Astrocyte (in vitro differentiated cells and primary cell): ENCODE results near the gene ANKRD33B. TPM values are rescaled to one million over a fixed set of nuclear protein-coding genes. Genes with fewer than 3 reads are reported as not detected.

Experiments
- DNase-seq: peaks from one replicate; pipeline ENCODE4 v3.0.0-alpha.2; 2010; ENCODE audit warnings: low read depth
- FAIRE-seq: peaks from 2 replicates; lab custom pipeline; 2011; peaks lifted over from hg19 to GRCh38; lab: Jason Lieb, UNC
- H2AFZ ChIP-seq: 2 replicates; pipeline ENCODE4 v1.6.0; 2012; ENCODE audit warnings: low read depth, low read length, inconsistent platforms
- H3K27ac ChIP-seq: 2 replicates; pipeline ENCODE4 v1.5.1; 2011; ENCODE audit warnings: low read depth, low read length, inconsistent platforms
- H3K27me3 ChIP-seq: 2 replicates; pipeline ENCODE4 v1.6.0; 2011; ENCODE audit warnings: low read length, inconsistent platforms; ENCODE audit not compliant: insufficient read depth
- H3K36me3 ChIP-seq: 2 replicates; pipeline ENCODE4 v1.5.1; 2011; ENCODE audit warnings: low read length, inconsistent platforms; ENCODE audit not compliant: insufficient read depth
- H3K4me1 ChIP-seq: 2 replicates; pipeline ENCODE4 v1.5.1; 2011; ENCODE audit warnings: low read length, inconsistent platforms; ENCODE audit not compliant: insufficient read depth
- H3K4me2 ChIP-seq: 2 replicates; pipeline ENCODE4 v1.6.0; 2012; ENCODE audit warnings: low read length, inconsistent platforms
- H3K4me3 ChIP-seq: 2 replicates; pipeline ENCODE4 v1.5.1; 2011; ENCODE audit warnings: low read depth, mild to moderate bottlenecking, low read length, inconsistent platforms; ENCODE audit not compliant: insufficient read depth
- H3K79me2 ChIP-seq: 2 replicates; pipeline ENCODE4 v1.6.0; 2012; ENCODE audit warnings: mild to moderate bottlenecking, low read length, inconsistent platforms; ENCODE audit not compliant: insufficient read depth
- H3K9ac ChIP-seq: 2 replicates; pipeline ENCODE4 v1.6.0; 2012; ENCODE audit warnings: mild to moderate bottlenecking, low read length, inconsistent platforms
- H3K9me3 ChIP-seq: 2 replicates; pipeline ENCODE4 v1.5.1; 2012; ENCODE audit warnings: low read depth, mild to moderate bottlenecking, low read length, inconsistent platforms; ENCODE audit not compliant: insufficient read depth
- H4K20me1 ChIP-seq: 2 replicates; pipeline ENCODE4 v1.6.0; 2012; ENCODE audit warnings: low read length, inconsistent platforms; ENCODE audit not compliant: insufficient read depth
- H3K27ac Mint-ChIP-seq: one replicate; pipeline ENCODE4 v1.8.0; 2021; ENCODE audit warnings: mild to moderate bottlenecking, mixed read lengths; ENCODE audit not compliant: unreplicated experiment
- H3K27me3 Mint-ChIP-seq: one replicate; pipeline ENCODE4 v1.8.0; 2021; ENCODE audit warnings: low read depth, mixed read lengths; ENCODE audit not compliant: unreplicated experiment
- H3K36me3 Mint-ChIP-seq: one replicate; pipeline ENCODE4 v1.8.0; 2021; ENCODE audit warnings: low read depth, mixed read lengths; ENCODE audit not compliant: unreplicated experiment
- H3K4me1 Mint-ChIP-seq: one replicate; pipeline ENCODE4 v1.8.0; 2021; ENCODE audit warnings: low read depth, mixed read lengths; ENCODE audit not compliant: unreplicated experiment
- H3K4me3 Mint-ChIP-seq: one replicate; pipeline ENCODE4 v1.8.0; 2021; ENCODE audit warnings: mild to moderate bottlenecking, moderate library complexity, mixed read lengths; ENCODE audit not compliant: unreplicated experiment
- H3K9me3 Mint-ChIP-seq: one replicate; pipeline ENCODE4 v1.8.0; 2021; ENCODE audit warnings: mild to moderate bottlenecking, mixed read lengths; ENCODE audit not compliant: unreplicated experiment
- EZH2 ChIP-seq: IDR thresholded peaks from 2 replicates; pipeline ENCODE4 v1.6.1; 2012; ENCODE audit warnings: mild to moderate bottlenecking, low read length, inconsistent platforms; ENCODE audit not compliant: insufficient read depth
- total RNA-seq: library from RNA; stranded (reverse); gene quantifications from 2 replicates; pipeline ENCODE4 v1.2.1, GENCODE V29; 2021
- TF ChIP-seq, protein P1 (sequence below): IDR thresholded peaks from 2 replicates; pipeline ENCODE4 v1.5.1; 2011; ENCODE audit warnings: low read depth, mild to moderate bottlenecking, inconsistent platforms, low read length, moderate library complexity; ENCODE audit not compliant: insufficient read depth

Gene ANKRD33B
- total RNA-seq, 1 donor from 2014 or later = 22.7 TPM

DNA sequence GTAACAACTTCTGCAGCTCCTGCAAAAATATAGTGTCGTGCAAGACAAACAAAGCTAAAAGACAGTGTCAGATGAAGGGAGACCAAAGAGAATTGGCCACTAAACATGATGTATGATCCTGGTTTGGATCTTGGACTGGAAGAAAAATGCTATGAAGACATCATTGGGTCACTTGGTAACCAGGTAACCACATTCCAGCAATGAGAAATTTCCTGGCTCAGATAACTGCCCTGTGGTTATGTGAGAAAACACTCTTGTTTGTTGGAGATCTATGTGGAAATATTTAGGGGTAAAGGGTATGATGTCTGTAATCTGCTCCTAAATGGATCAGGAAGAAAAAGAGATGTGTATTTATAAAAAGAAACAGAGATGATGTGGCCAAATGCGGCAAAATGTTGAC lies 45.5 kb upstream of the ANKRD33B start:
- Histone ChIP-seq H3K4me1 (peaks cover 12% of the 10 kb centered on the region), H3K9me3 (peaks cover 3% of the 10 kb centered on the region), H3K9ac (no peak overlapping the region), H2AFZ (no peak overlapping the region), H3K36me3 (no peaks in the 10 kb centered on the region), H4K20me1 (no peaks in the 10 kb centered on the region), H3K27me3 (no peaks in the 10 kb centered on the region), H3K4me3 (no peak overlapping the region), H3K27ac (no peak overlapping the region), H3K4me2 (peak overlapping the region; percentile 25), H3K79me2 (no peaks in the 10 kb centered on the region)
- TF ChIP-seq, protein P1, sequence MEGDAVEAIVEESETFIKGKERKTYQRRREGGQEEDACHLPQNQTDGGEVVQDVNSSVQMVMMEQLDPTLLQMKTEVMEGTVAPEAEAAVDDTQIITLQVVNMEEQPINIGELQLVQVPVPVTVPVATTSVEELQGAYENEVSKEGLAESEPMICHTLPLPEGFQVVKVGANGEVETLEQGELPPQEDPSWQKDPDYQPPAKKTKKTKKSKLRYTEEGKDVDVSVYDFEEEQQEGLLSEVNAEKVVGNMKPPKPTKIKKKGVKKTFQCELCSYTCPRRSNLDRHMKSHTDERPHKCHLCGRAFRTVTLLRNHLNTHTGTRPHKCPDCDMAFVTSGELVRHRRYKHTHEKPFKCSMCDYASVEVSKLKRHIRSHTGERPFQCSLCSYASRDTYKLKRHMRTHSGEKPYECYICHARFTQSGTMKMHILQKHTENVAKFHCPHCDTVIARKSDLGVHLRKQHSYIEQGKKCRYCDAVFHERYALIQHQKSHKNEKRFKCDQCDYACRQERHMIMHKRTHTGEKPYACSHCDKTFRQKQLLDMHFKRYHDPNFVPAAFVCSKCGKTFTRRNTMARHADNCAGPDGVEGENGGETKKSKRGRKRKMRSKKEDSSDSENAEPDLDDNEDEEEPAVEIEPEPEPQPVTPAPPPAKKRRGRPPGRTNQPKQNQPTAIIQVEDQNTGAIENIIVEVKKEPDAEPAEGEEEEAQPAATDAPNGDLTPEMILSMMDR = no peak
- no peak for TF ChIP-seq EZH2
- DNase-seq = peak; percentile 85
- H3K4me3 Mint-ChIP-seq = no peak overlapping the region
- H3K36me3 Mint-ChIP-seq = peaks cover 1% of the 10 kb centered on the region
- H3K27me3 Mint-ChIP-seq = no peaks in the 10 kb centered on the region
- peaks cover 14% of the 10 kb centered on the region for H3K4me1 Mint-ChIP-seq
- H3K9me3 Mint-ChIP-seq = peaks cover 6% of the 10 kb centered on the region
- no peak for FAIRE-seq
- H3K27ac Mint-ChIP-seq = no peak overlapping the region

GRCh38 chr5:10519729-10520128 lies 44.1 kb upstream of the ANKRD33B start:
- no peak for DNase-seq
- H2AFZ ChIP-seq = no peak overlapping the region
- Mint-ChIP-seq H3K36me3 (peaks cover 1% of the 10 kb centered on the region), H3K27me3 (no peaks in the 10 kb centered on the region), H3K27ac (no peak overlapping the region), H3K4me1 (peaks cover 13% of the 10 kb centered on the region), H3K4me3 (no peak overlapping the region), H3K9me3 (peaks cover 6% of the 10 kb centered on the region)
- peaks cover 8% of the 10 kb centered on the region for H3K4me1 ChIP-seq
- H3K4me2 ChIP-seq = no peak overlapping the region
- H3K9me3 ChIP-seq = peaks cover 3% of the 10 kb centered on the region
- TF ChIP-seq EZH2 = no peak
- TF ChIP-seq, protein P1 = no peak
- H3K9ac ChIP-seq = no peak overlapping the region
- H3K4me3 ChIP-seq = no peak overlapping the region
- H4K20me1 ChIP-seq = no peaks in the 10 kb centered on the region
- H3K27ac ChIP-seq = no peak overlapping the region
- no peaks in the 10 kb centered on the region for H3K27me3 ChIP-seq
- H3K36me3 ChIP-seq = no peaks in the 10 kb centered on the region
- no peak for FAIRE-seq
- H3K79me2 ChIP-seq = no peaks in the 10 kb centered on the region

GRCh38 chr5:10520706-10521105 lies 43.2 kb upstream of the ANKRD33B start:
- H3K27ac ChIP-seq = no peak overlapping the region
- peak; percentile 25 for DNase-seq
- Mint-ChIP-seq H3K4me3 (no peak overlapping the region), H3K4me1 (peaks cover 21% of the 10 kb centered on the region), H3K27me3 (no peaks in the 10 kb centered on the region), H3K36me3 (peaks cover 1% of the 10 kb centered on the region), H3K9me3 (peaks cover 6% of the 10 kb centered on the region), H3K27ac (no peak overlapping the region)
- no peak for TF ChIP-seq EZH2
- TF ChIP-seq, protein P1 = no peak
- no peaks in the 10 kb centered on the region for H3K79me2 ChIP-seq
- no peaks in the 10 kb centered on the region for H3K36me3 ChIP-seq
- H3K27me3 ChIP-seq = no peaks in the 10 kb centered on the region
- no peak overlapping the region for H3K9ac ChIP-seq
- peaks cover 16% of the 10 kb centered on the region for H3K4me1 ChIP-seq
- H3K9me3 ChIP-seq = peaks cover 3% of the 10 kb centered on the region
- H3K4me3 ChIP-seq = no peak overlapping the region
- FAIRE-seq = no peak
- H4K20me1 ChIP-seq = no peaks in the 10 kb centered on the region
- H3K4me2 ChIP-seq = no peak overlapping the region
- H2AFZ ChIP-seq = no peak overlapping the region
